C4-2B (cell line): ENCODE measurements around the gene GABBR1.

Source experiments
- ZFX ChIP-seq: fragments of 450-650 bp; IDR thresholded peaks from 2 replicates; pipeline ENCODE4 v1.6.1; 2017
- TF ChIP-seq, protein P1 (sequence below): fragments of 450-650 bp; conservative IDR thresholded peaks from 2 replicates; pipeline ENCODE4 v1.5.1; 2017; ENCODE audit warnings: mild to moderate bottlenecking

DNA sequence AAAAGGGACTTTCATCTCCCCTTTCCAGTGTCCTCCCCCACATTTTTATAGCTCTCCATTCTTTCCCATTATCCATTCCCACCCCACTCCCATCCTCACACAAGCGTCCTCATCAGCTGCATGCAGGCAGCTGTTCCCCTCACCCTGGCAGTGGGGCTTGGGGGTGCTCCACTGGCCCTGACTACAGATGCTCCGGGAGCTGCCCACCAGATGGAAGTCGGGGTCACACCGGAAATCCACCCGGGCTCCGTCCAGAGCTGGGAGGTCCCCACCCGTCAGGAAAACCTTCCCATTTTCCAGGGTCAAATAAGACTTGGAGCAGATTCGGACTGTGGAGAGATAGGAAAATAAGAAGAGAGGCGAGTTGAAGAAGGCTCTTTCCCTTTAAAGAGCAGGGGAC lies 2.7 kb downstream of the GABBR1 start:
- no peak for TF ChIP-seq ZFX
- TF ChIP-seq, protein P1, sequence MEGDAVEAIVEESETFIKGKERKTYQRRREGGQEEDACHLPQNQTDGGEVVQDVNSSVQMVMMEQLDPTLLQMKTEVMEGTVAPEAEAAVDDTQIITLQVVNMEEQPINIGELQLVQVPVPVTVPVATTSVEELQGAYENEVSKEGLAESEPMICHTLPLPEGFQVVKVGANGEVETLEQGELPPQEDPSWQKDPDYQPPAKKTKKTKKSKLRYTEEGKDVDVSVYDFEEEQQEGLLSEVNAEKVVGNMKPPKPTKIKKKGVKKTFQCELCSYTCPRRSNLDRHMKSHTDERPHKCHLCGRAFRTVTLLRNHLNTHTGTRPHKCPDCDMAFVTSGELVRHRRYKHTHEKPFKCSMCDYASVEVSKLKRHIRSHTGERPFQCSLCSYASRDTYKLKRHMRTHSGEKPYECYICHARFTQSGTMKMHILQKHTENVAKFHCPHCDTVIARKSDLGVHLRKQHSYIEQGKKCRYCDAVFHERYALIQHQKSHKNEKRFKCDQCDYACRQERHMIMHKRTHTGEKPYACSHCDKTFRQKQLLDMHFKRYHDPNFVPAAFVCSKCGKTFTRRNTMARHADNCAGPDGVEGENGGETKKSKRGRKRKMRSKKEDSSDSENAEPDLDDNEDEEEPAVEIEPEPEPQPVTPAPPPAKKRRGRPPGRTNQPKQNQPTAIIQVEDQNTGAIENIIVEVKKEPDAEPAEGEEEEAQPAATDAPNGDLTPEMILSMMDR, result no peak
